ENCODE data around the gene MICU1. TPM values are rescaled to one million over a fixed set of nuclear protein-coding genes. Genes with fewer than 3 reads are reported as not detected.

Gene MICU1
- total and polyA plus RNA-seq, 2 donors (not counting 3 experiments of a cell fraction or from before 2014, with no cell fraction given): 27.5 to 48.0 TPM

DNA sequence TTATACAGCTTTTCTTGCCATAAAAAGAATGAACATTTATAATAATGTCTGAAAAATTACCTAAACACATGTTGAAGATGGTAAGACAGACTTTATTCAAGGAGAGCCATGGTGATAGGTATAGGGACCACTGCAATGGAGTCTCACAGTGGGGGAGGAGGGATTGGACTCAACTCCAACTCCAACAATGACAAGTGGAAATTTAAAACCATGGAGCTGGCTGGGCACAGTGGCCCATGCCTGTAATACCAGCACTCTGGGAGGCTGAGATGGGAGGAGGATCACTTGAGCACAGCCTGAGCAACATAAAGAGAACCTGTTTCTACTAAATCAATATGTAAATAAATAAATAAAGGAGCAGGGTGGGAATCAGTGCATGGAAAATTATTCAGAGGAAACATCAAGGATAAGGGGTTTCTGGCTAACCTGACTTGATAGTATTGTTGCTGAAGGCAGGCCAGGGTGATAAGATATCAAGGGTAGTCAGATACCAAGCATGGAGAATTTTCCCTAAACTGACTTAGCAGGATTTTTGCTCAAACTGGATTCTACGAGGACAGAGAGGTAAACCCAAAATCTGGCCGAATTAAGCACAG, 19.5 kb upstream of the MICU1 start:
- H3K9ac ChIP-seq (replicated peaks; ENCODE audit: extremely low read depth, insufficient read depth, low read length): no peak overlapping the region
- no peaks in the 10 kb centered on the region for H4K20me1 ChIP-seq (replicated peaks; ENCODE audit: control insufficient read depth, extremely low read depth, insufficient read depth, low read length)
- no peak overlapping the region for H2AFZ ChIP-seq (ENCODE audit: low read depth, low read length)
- no peaks in the 10 kb centered on the region for H3K36me3 ChIP-seq (ENCODE audit: control insufficient read depth in 2 of 2, extremely low read depth in 1 of 2, insufficient read depth in 2 of 2, low read length in 2 of 2)
- H3K27ac ChIP-seq (ENCODE audit: insufficient read depth, low read depth, low read length): no peak overlapping the region
- intact Hi-C loops (cut with micrococcal nuclease) (no loop called here), dilution Hi-C loops (cut with MboI; ENCODE audit: extremely low pct_ligation_motif_present, low sequenced_read_pairs) (no loop called here)
- no peak overlapping the region for H3K4me3 ChIP-seq (replicated peaks in 1 of 3; ENCODE audit: insufficient read depth in 1 of 3, low read depth in 1 of 3, low read length in 3 of 3)
- DNase-seq (ENCODE audit: low read depth, low spot score): no peak
- H3K79me2 ChIP-seq (ENCODE audit: control insufficient read depth, insufficient read depth, low read length): no peaks in the 10 kb centered on the region
- no peak overlapping the region for H3K4me2 ChIP-seq (ENCODE audit: insufficient read depth, low read length)
- no peaks in the 10 kb centered on the region for H3K4me1 ChIP-seq (ENCODE audit: control insufficient read depth, extremely low read depth, insufficient read depth, low read length)
- H3K9me1 ChIP-seq (replicated peaks; ENCODE audit: control insufficient read depth, extremely low read depth, insufficient read depth, low read length): no peaks in the 10 kb centered on the region
- BruUV-seq (replicated peaks): no TSS peak
- POLR2A ChIA-PET: no interaction called here
- CTCF ChIA-PET: interaction anchor here (1.1 to 1.3 kb wide), 2 partner anchors 256 to 416 kb away, joined by 3 to 4 read pairs; no protein-coding TSS in a partner anchor
- peak; percentile 35 for FAIRE-seq
- H3K9me3 ChIP-seq (replicated peaks; ENCODE audit: control insufficient read depth, insufficient read depth, low read length): no peaks in the 10 kb centered on the region
- TF ChIP-seq JUN (IDR thresholded peaks at IDR 0.05; ENCODE audit: borderline replicate concordance, insufficient read depth, insufficient read length, low read depth) (no peak), EZH2 (IDR thresholded peaks at IDR 0.05; ENCODE audit: borderline replicate concordance, low read depth, low read length, severe bottlenecking) (no peak), GATA2 (IDR thresholded peaks at IDR 0.05; ENCODE audit: insufficient read depth, insufficient read length, low read depth, low read length) (no peak), MYC (IDR thresholded peaks at IDR 0.05; ENCODE audit: low read depth, low read length) (no peak), FOS (IDR thresholded peaks at IDR 0.05; ENCODE audit: borderline replicate concordance, insufficient read depth, low read length) (no peak), POLR2A (IDR thresholded peaks at IDR 0.05; ENCODE audit: low read depth, low read length) (no peak), POLR2AphosphoS5 (IDR thresholded peaks at IDR 0.05; ENCODE audit: insufficient read depth, low read depth, low read length) (no peak)
- TF ChIP-seq, protein P1, sequence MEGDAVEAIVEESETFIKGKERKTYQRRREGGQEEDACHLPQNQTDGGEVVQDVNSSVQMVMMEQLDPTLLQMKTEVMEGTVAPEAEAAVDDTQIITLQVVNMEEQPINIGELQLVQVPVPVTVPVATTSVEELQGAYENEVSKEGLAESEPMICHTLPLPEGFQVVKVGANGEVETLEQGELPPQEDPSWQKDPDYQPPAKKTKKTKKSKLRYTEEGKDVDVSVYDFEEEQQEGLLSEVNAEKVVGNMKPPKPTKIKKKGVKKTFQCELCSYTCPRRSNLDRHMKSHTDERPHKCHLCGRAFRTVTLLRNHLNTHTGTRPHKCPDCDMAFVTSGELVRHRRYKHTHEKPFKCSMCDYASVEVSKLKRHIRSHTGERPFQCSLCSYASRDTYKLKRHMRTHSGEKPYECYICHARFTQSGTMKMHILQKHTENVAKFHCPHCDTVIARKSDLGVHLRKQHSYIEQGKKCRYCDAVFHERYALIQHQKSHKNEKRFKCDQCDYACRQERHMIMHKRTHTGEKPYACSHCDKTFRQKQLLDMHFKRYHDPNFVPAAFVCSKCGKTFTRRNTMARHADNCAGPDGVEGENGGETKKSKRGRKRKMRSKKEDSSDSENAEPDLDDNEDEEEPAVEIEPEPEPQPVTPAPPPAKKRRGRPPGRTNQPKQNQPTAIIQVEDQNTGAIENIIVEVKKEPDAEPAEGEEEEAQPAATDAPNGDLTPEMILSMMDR (IDR thresholded peaks at IDR 0.05; ENCODE audit: extremely low read depth in 1 of 2, insufficient read depth in 1 of 2, low read depth in 1 of 2, low read length in 2 of 2): no peak
- TF ChIP-seq, protein P2, sequence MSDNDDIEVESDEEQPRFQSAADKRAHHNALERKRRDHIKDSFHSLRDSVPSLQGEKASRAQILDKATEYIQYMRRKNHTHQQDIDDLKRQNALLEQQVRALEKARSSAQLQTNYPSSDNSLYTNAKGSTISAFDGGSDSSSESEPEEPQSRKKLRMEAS (IDR thresholded peaks at IDR 0.05; ENCODE audit: insufficient read depth, insufficient read length): no peak
- peaks cover 0 to 3% of the 10 kb centered on the region in 2 experiments for H3K27me3 ChIP-seq (ENCODE audit: control insufficient read depth in 2 of 2, insufficient read depth in 2 of 2, low read length in 2 of 2)

Measured in endothelial cell of umbilical vein (primary cell).